Measurements from ENCODE around the gene ZDHHC16.

The ZDHHC16 gene

DNA sequence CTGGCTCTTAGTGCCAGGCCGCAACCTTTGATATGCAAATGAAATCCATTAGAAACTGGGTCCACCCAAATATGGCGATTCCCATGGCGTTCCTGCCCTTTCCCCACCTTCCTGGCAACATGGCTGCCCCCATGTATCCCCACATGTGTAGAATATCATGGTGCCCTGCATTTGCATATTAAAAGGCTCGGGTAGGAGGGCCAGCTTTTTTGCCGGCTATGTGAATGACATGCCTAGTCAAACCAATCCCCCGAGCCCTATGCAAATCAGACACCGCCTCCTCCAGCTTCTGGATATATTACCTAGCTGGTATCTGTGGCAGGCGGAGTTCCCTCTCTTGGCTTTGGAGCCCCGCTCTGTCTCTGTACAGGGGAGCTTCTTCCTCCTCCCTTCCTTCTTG, 34.0 kb downstream of the ZDHHC16 start:
- DNase-seq (ENCODE audit: low spot score), result no peak

DNA sequence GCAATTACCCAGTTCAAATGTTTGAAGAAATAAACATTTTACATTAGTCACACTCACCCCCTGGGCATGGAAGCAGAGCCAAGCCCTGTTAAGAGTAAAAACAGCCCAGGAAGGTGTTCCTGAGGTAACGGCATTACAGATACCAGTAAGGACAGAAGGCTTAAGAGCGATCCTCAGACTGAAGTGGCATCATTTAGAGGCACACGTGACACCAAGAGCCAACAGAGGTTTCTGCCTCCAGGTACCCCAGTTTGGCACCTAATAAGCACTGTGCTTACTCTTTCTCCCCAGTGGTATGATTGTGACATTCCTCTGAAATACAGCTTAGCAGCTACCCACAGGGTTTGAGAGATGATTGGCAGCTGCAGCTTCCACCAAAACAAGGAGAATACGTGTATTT, 35.1 kb downstream of the ZDHHC16 start:
- DNase-seq (ENCODE audit: low spot score), result no peak

DNA sequence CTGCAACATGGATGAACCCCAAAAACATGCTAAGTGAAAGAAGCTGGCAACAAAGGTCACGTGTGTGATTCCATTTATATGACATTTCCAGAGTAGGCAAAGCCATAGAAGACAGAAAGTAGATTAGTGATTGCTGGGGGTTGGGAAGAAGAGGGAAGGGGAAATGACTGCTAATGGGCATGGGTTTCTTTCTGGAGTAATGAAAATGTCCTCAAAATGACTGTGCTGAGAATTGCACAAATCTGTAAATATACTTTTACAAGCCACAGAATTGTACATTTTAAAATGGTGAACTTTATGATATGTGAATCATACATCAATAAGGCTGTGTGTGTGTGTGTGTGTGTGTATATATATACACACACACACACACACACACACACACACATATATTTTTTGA, 36.4 kb downstream of the ZDHHC16 start:
- DNase-seq (ENCODE audit: low spot score), result no peak

DNA sequence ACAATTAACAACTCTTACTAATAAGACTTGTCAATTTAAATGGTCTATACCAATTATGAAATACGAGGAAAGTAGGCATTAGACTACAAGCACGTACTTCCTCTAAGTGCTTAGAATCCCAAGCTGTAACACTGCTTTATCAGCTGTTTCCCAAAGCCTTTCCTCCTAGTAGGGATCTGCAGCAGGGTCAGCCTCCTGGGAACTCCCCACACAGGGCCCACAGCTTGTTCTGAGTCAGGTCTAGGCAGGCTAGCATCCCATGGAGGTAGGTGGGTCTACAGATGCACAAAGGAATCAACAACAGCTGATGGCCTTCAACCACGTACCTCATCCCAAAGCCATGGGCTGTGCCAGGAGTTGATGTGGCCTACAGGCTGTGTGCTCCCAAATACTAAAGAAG, 37.5 kb downstream of the ZDHHC16 start:
- no peak for DNase-seq (ENCODE audit: low spot score)

DNA sequence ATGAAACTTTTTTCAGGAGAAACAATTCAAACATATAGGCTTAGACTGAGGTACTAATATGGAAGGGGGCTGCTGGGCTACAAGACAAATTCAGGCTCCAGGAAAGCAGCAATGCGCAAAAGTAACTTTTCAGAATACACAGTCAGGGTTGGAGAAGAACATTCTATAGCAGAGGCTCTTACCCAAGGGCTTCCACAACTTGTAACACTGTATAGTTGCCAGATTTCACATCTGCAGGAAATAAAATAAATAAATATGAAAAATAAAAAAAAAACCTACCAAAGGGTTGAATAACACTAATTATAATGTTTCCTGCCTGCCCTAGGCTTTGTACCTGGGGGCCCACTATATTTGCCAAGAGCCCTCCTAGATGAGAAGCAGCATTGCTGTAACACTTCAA, 37.9 kb downstream of the ZDHHC16 start:
- no peak for DNase-seq (ENCODE audit: low spot score)

DNA sequence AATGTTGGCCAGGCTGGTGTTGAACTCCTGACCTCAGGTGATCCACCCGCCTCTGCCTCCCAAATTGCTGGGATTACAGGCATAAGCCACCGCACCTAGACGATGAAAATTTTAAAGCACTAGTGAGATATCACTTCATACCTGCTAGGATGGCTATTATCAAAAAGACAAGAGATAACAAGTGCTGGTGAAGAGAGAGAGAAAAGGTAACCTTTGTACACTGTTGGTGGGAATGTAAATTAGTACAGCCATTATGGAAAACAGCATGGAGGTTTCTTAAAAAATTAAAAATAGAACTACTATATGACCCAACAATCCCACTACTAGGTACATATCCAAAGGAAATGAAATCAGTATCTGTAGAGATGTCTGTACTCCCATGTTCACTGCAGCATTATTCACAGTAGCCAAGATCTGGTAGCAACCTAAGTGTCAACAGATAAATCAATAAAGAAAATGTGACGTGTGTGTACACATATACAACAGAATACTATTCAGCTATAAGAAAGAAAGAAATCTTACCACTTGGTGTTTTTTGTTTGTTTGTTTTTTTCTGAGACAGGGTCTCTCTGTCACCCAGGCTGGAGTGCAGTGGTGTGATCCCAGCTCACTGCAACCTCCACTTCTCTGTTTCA, 39.8 kb downstream of the ZDHHC16 start:
- no peak for DNase-seq (ENCODE audit: low spot score)

DNA sequence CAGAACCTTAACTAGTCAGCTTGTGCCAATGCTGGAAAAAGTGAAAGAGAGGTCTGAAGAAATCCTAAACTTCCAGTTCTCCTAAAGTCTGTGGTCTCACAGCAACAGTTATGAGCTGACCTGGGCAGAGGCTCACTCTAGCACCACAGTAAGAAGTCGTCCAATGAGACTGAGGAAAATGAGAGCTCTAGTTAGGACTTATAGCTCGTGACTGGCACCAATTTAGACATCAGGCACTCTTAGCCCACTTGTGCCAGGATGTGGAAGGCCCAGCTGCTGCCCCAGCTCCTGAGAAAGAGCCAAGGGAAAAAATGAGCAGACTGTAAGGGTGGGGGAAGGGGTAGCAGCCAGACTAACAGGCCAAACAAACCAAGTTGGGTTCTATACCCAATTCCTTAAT, 44.6 kb downstream of the ZDHHC16 start:
- no peak for DNase-seq (ENCODE audit: low spot score)

DNA sequence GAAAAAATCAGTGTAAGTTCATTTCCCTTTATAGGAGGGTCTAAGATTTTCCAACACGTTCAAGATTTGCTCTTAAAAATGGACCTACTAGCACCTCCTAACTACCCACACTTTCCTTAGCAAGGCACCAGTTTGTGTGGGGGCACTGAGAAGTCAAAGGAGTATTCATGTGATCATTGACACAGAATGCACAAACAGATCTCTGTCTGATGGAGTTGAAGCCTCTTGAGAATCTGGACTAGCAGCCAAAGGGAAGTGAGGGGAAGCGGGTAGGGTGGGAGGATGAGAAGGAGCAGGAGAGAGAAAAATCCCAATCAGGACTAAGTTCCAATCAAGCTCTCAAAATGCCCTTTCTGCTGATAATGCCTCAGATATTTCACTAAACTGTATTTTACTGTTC, 48.2 kb downstream of the ZDHHC16 start:
- no peak for DNase-seq (ENCODE audit: low spot score)

DNA sequence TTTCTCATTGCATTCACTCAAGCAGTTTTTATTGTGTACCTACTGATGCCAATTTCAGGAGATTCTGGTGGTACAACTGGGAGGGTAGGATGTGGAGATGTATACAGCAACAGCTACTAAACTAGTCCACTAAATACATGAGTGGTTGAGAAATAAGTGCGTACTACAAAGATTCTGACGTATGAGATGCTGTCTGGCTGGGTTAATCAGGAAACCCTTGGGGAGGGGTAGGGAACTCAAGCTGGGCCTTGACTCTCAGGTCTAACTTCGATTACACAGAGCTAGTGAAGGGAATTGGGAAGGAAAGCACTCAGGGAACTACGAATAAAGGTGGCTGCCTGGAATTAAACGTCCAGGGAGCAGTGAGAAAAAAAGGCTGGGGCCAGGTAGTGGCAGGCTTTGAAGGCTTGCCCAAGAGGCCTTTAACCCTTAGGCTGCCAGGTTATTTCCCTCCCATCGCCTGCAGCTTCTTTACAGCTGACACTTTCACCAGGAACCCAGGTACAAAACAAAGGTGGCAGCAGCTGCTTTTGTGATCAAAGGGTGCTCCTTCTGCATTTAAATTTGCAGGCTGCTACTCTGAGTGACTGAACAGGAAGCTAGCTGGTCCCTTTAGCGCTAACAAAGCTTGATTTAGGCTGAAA, 49.0 kb downstream of the ZDHHC16 start:
- DNase-seq (ENCODE audit: low spot score), result no peak

DNA sequence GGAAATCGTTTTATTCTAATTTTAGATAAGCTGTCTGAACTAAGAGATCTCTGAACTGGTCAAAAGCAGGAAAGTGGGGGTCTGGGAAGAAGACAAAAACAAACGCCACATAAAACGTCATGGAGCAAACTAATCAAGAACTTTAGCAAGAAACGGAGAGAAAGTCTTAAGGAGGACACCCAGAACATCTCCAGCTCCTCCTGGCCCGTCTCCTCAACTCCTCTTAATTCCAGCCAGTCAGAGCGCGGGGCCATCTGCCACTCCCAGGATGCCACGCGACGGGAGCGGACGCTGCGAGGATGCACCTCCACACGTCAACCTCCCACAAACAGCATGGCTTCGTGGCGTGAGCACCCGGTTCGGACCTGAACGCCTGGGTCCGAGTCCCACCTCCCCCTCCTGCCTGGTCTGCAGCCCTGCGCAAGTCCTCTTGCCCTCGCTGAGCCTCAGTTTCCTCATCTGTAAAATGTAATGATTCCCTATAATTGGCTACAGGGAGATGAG, 51.6 kb downstream of the ZDHHC16 start:
- DNase-seq (ENCODE audit: low spot score), result peak; percentile 70

DNA sequence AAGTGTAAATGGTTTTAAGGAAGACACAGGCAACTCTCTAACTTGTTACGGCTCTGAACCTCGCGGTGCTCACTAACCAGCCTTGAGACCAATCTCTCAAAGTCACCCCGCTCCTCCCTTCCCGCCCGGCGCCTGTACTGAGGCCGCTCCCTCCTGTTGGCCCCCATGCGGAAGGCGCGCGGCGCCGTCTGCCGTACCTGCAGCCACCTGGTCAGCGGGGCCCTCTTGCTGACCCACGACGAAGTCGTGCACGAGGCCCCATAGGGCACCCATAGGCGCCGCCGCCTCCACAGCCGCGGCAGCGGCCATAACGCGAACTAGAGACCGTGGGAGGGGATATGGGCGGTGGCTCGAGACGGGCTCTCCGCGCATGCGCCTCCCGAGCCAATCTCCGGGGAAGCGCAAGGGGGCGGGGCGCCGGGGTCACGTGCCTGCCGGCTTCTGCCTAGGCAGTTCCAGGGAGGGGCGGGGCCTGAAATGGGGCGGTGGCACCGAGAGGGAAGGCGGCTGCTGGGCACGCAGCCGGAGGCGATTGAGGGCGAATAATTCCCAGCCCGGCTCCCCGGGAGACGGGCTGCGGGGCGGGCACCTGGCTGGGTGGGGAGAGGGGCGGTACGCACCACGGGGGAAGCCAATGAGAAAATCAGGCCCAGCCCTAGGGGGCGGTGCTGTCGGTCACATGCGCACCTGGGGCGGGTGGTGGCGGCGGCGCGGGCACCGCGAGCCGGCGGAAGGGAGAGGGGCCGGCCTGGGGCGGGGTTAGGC, 52.3 kb downstream of the ZDHHC16 start, which contains the start of gene MMS19:
TSS of gene MMS19 (minus strand) at position 347 of the 765 bp plus-strand sequence. CDS start at position 309, 38 bp downstream.
- peak; percentile 99 for DNase-seq (ENCODE audit: low spot score)

DNA sequence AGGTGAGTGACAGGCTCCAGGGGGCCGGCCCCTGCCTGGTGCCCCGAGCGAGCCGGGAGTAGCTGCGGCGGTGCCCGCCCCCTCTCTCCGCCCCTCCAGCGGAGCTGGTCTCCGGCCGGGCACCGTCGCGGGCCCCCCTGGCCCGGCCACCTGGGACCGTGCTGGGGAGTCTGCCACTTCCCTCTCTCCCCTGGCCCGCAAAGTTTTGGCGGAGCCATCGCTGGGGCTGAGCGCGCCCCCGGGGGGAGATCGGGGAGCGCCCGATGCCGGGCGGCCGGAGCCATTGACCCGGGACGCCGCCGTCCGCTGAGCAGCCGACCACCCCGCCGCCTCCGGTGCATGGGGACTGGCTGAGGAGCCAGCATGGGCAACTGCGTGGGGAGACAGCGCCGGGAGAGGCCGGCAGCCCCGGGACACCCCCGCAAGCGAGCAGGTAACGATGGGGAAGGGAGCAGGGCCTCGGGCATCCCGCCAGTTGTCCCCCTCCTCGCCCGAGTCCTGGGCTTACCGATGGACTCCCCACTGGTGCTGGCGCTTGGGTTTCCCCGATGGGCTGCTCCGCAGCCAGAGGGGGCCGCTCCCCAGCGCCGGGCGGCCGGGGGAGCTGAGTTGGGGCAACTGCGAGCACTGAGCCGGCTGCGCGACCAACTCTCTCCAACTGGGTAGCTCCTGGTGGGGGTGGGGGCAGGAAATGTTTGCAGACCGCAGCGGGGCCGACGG, 53.0 kb downstream of the ZDHHC16 start, which contains the start of gene UBTD1:
TSS of gene UBTD1 (plus strand) at position 84 of the 720 bp plus-strand sequence. CDS start at position 364, 280 bp downstream.
- DNase-seq (ENCODE audit: low spot score), result no peak

DNA sequence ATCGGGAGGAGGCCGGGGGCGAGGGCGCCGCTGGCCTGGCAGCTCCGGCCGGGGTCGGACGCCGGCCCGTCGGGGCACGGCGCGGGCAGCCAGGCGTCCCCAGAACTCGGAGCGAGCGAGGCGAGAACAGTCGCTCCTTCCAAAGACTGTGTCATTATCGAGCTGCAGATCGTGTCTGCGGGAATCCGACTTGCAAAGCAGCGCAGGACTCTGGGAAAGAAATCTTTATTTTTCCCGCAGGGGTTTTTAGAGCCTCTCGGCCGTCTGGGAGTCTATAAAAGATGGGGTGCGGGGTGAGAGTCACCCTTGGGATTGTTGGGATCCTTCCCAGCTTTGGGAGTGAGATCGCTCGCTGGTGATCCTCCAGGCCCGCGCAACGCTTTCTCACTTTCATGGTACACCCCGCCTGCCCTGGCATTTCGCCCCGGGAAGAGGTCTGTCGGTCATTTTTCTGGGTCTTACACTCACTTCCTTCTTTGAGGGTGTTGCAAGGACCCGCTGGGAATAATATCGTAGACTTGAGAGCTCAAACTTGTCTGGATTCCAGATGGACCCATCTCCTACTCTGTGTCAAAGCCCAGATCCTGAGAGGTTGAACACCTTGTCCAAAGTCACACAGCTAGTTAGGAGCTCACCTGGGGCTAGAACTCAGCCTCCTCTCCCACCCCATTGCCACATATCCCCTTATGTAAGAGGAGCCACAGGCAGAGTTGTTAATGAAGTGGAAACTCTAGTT, 53.8 kb downstream of the ZDHHC16 start:
- no peak for DNase-seq (ENCODE audit: low spot score)

DNA sequence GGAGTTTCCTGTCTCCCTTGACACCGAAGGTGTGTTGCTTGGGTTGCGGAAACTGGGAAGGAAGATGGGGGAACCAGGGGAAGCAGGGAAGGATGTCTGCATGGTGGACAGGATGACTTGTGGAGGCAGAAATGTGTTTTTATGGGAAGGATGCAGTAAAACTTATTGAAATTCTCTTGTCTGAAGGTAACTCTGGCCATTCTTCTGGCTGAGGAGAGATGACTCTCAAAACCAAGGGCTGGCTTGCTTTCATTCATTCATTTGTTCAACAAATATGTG, 54.3 kb downstream of the ZDHHC16 start:
- no peak for DNase-seq (ENCODE audit: low spot score)

DNA sequence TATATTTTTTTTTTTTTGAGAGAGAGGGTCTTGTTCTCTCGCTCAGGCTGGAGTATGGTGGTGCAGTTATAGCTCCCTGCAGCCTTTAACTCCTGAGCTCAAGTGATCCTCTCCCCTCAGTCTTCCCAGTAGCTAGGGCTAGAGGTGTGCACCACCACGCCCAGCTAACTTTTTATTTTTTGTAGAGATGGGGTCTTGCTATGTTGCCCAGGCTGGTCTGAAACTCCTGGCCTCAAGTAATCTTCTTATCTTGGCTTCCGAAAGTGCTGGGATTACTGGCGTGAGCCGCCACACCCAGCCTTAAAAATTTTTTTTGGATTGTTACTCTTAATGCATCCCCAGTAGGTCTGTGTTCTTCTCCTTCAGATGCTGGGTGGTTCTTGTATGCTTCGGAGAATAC, 56.9 kb downstream of the ZDHHC16 start:
- no peak for DNase-seq (ENCODE audit: low spot score)

DNA sequence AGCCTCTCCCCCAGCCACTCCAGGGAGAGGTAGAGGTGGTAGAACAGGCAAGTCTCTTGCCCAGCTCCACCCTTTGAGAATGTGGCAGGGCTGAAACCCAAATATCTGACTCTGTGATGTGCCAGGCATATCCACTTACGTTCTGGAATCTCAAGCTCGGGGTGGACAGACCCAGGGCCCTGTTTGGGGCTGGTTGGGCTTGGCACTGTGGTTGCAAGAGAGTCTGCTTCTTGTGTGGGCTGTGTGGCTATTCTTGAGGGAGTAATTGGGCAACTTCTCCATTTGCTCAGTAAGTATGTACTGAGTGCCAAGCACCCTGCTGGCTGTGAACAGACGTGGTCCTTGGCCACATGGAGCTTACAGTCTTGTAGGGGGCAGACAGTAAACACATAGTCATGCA, 57.4 kb downstream of the ZDHHC16 start:
- DNase-seq (ENCODE audit: low spot score), result no peak

DNA sequence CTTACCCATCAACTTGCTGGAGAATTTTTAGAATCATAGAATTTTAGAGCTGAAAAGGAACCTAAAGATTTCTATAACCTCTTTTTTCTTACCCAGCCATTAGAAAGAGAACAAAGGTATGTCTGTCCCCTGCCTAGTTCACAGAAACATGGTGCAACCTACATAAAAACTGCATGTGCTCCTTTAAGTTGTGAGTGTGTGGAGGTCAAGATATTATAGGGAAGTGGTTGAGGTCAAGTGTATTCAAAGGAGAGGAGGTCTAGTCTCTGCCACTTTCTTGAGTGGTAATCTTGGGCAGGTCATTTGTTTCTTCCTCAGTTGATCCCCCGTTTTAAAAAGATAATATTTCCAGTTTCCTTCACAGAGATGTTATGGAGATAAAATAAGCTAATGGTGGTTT, 59.2 kb downstream of the ZDHHC16 start:
- no peak for DNase-seq (ENCODE audit: low spot score)

DNA sequence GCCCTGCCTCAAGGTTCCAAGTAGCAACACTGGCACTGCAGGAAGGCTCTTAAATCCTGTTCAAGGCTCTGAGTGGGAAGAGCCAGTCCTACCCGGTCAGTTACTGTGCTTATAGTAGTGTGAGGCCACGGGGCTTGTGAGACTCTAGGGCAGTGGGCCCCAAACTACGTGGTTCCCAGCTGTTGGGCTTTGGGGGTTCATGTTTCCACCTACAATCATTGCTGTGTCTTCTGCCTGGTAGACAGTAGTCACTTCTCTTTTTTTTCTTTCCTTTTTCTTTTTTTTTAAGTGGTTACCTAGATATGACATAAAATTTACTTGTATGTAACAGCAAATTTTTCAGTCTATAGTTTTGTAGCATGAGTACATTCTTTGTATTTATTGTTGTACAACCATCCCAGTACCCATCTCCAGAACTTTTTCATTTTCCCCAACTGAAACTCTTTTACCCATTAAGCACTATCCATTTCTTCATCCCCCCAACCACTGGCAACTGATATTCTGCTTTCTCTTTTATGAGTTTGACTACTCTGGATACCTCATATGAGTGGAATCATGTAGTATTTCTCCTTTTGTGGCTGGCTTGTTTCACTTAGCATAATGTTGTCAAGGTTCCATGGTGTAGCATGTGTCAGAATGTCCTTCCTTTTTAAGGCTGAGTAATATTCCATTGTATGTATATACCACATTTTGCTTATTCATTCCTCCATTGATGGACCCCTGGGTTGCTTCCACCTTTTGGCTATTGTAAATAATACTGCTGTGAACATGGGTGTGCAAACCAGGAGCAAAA, 60.4 kb downstream of the ZDHHC16 start:
- DNase-seq (ENCODE audit: low spot score), result no peak

Measured in hematopoietic multipotent progenitor cell treated with erythropoietin and hydrocortisone succinate and interleukin-3 and kit ligand, for 17 days (in vitro differentiated cells).